ENCODE data around the gene ARTN.

The ARTN gene

DNA sequence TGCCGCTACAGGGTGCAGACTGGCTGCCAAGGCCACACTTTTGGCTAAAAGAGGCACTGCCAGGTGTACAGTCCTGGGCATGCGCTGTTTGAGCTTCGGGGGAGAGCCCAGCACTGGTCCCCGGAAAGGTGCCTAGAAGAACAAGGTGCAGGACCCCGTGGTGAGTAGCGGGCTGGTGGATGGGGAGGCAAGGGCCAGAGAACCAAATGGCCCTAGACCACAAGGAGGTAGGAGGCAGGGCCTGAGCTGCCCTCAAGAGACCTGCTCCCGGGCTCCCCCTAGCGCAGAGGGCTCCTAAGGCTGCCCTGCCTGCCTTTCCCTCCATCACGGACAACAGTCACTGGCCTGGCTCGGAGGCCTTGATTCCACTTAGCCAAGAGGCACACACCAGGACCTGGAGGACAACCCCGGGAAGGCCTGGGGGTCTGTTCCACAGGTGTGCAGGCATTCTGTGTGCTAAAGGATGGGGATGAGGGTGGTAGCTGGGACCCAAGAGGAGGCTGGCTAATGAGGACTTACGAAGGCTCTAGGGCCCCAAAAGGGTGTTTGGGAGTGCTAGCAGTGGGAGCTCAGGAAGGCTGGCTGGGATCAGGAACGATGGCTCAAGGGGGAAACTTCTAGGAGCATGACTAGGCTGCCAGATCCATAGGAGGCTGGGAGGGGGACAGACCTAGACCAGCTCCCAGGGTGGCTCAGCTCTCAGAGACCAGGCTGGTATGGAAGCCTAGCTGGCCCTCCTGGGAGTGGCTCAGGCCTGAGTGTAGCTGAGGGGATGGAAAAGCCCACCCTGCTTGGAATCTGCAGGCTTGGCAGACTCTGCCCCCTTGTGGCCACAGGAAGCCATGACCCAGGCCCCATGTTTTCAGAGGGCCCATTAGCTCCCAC is 742 bp downstream of the ARTN start:
- FAIRE-seq (no peak), DNase-seq (ENCODE audit: insufficient read length, low spot score) (no peak)
- no peak for TF ChIP-seq POLR2A (IDR thresholded peaks at IDR 0.05; ENCODE audit: low read depth, low read length)

- TF ChIP-seq POLR2A (IDR thresholded peaks at IDR 0.05; ENCODE audit: low read depth, low read length): no peak
- DNase-seq (ENCODE audit: insufficient read length, low spot score) (no peak), FAIRE-seq (no peak)
Measured at GRCh38 chr1:43934986-43935324, 1.4 kb downstream of the ARTN start.

- no peak for DNase-seq (ENCODE audit: insufficient read length, low spot score)
- no peak for FAIRE-seq
- no peak for TF ChIP-seq POLR2A (IDR thresholded peaks at IDR 0.05; ENCODE audit: low read depth, low read length)
Measured at GRCh38 chr1:43935711-43936427, 2.3 kb downstream of the ARTN start.

GRCh38 chr1:43936431-43937151 is 3.0 kb downstream of the ARTN start:
- DNase-seq (ENCODE audit: insufficient read length, low spot score) (no peak), FAIRE-seq (no peak)
- TF ChIP-seq POLR2A (IDR thresholded peaks at IDR 0.05; ENCODE audit: low read depth, low read length): no peak

DNA sequence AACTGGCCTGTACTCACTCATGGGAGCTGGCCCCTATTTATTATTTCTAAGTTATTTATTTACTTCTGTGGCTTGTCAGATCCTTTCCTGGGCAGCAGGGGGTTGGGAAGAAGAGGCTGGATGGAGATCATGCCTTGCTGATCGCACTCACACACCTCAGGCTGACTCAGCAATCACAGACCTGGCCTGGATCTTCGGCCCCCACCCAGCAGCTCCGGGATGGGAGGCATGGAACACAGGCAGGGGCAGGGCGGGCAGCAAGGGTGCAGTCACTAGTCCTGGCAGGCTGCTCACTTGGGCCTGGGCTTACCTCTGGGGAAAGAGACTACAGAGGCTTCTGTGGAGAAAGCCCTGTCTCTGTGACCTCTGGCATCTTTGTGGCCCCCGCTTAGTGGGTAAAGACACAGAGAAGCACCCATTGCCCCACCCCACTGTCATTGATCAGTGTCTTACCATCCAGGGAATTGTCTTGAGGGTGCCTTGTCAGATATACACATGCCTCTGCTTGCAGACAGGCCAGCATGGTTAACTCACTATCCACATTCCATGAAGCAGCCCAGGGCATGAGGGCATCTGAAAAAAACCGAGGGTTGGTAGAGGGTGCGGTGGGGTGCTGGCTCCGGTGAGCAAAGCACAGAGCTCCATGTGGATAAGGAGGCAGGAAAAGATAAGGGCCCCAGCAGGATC is 3.7 kb downstream of the ARTN start:
- no peak for TF ChIP-seq POLR2A (IDR thresholded peaks at IDR 0.05; ENCODE audit: low read depth, low read length)
- no peak for DNase-seq (ENCODE audit: insufficient read length, low spot score)
- FAIRE-seq: no peak

- DNase-seq (ENCODE audit: insufficient read length, low spot score) (no peak), FAIRE-seq (no peak)
- TF ChIP-seq POLR2A (IDR thresholded peaks at IDR 0.05; ENCODE audit: low read depth, low read length): no peak
Measured at GRCh38 chr1:43938383-43938782, 4.8 kb downstream of the ARTN start.

DNA sequence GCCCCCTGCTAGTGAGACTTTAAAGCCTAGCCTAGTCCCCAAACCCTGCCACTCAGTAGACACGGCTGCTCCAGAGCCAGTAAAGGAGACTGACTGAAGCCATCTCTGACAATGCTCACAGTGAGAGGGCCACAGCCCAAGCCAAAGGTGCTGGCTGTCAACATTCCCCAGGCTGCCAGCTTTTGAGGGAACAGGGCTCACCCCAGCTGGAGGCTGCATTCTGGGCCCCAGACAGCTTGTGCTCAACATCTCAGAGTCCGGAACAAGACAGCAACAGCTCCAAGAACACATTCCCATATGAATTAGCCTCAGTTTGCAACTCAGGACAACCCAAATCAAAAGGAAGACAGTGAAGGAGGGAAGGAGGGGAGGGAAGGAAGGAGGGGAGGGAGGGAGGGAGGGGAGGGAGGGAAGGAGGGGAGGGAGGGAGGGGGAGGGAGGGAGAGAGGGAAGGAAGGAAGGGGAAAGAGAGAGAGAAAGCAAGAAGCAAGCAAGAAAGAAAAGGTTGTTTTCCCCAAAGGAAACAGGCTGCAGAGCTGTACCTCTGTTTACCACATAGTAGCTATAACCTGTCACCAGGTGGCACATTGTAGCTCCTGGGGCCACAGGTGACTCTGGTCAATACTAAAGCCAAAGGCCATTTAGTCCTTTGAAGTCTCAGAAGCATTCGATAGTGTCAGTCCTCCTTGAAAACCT is 5.4 kb downstream of the ARTN start:
- DNase-seq (ENCODE audit: insufficient read length, low spot score): no peak
- FAIRE-seq: no peak
- TF ChIP-seq POLR2A (IDR thresholded peaks at IDR 0.05; ENCODE audit: low read depth, low read length): no peak

DNA sequence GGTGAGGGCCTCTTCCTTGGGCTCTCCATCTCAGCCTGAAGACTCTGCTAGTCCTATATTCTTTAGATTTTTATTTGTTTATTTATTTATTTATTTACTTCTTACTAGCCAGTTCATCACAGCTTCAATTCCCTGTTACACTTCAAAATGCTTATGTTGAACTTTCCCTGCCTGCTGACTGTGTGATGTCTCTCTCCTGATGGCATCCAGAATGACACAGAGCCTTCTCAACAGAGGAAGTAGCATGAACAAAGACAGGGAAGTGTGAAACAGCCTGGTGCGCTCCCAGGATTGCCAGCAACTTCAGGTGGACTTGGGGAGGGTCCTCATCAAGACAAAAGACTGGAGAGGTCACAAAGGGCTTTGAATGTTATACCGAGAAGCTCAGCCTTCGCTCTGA is 8.8 kb downstream of the ARTN start:
- TF ChIP-seq POLR2A (IDR thresholded peaks at IDR 0.05; ENCODE audit: low read depth, low read length): no peak
- DNase-seq (ENCODE audit: insufficient read length, low spot score): no peak
- FAIRE-seq: no peak

- TF ChIP-seq POLR2A (IDR thresholded peaks at IDR 0.05; ENCODE audit: low read depth, low read length): no peak
- DNase-seq (ENCODE audit: insufficient read length, low spot score): no peak
- no peak for FAIRE-seq
Measured at GRCh38 chr1:43944860-43945259, 11.3 kb downstream of the ARTN start.

GRCh38 chr1:43945674-43946235 is 12.2 kb downstream of the ARTN start:
- FAIRE-seq: no peak

DNA sequence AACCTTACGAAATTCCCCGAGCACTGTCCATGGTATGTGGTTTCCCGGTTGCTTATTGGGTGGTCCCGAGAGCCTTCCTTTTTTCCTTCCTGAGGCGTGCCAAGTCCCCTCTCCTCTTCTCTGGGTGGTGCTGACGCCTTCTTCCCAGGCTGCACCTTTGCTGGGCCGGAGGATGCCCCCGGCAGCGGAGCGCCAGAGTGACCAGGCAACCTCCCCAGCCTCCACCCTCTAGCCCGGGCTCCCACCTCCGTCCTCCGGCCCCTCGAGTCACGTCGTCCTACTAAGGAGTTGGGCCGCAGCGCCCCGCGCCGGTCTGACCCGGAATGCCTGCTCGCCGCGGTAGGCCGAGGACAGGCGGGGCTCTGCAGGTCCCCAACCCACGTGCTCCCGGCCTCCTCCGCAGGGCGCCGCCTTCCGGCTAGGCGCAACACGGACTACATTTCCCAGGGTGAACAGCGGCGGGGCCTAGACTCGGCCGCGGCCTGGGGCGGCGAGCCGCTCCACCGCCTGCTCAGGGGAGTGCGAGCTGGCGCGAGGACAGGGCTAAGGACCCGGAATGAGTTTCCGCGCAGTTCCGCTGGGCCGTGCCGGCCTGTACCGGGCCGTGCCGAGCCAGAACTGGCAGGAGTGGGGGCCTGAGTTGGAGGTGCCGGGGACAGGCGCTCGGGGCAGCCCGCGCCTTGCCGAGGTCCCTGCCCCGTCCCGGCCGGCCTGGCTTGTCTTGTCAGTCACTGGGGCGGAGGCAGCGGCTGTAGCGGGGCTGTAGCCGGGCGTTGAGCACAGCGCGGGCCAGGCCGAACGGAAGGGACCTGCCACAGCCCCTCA is 12.8 kb downstream of the ARTN start, which contains the start of gene IPO13:
IPO13 (plus strand) TSS at position 715 of the 825 bp plus-strand sequence. CDS start 651 bp downstream, outside the sequence.
- peak; percentile 96 for DNase-seq (ENCODE audit: insufficient read length, low spot score)
- FAIRE-seq: no peak
- peak; percentile 92 for TF ChIP-seq POLR2A (IDR thresholded peaks at IDR 0.05; ENCODE audit: low read depth, low read length)

More at GRCh38 chr1:43945674-43946235, 12.2 kb downstream of the ARTN start:
- TF ChIP-seq POLR2A (IDR thresholded peaks at IDR 0.05; ENCODE audit: low read depth, low read length): no peak
- DNase-seq (ENCODE audit: insufficient read length, low spot score): no peak
